ENCODE results near the gene SURF2. TPM values are rescaled to one million over a fixed set of nuclear protein-coding genes. Genes with fewer than 3 reads are reported as not detected.
"Not testable (repeated sequence)": the region's sequence is repeated elsewhere in the genome, so short reads cannot be mapped to it uniquely, and the experiment has no call there.

The SURF2 gene
- total RNA-seq, 1 donor from 2014 or later, result 11.2 TPM

GRCh38 chr9:133354766-133355165, 1.6 kb upstream of the SURF2 start:
- no peak for DNase-seq

DNA sequence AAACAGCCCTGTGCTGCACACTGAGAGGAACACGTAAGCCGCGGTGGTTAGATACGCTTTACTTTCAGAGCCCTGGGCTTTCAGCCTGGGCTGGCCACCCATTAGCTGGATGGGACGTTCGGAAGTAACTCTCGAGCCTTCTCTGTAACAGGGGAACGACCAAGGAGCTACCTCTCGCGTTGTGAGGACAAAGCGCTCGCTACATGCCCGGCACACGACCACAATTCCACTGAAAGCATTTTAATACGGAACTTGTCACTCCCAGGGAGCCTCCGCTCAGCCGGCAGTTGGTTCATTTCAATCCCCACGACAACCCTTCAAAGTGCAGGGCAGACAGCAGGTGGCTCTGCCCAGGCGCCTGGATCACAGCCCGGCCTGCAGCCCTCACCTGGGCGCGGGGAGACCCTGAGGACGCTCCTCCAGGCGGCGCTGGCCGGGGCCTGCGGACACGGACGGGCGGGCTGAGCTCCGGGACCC, 431 bp upstream of the SURF2 start:
- DNase-seq, result peak; percentile 51

DNA sequence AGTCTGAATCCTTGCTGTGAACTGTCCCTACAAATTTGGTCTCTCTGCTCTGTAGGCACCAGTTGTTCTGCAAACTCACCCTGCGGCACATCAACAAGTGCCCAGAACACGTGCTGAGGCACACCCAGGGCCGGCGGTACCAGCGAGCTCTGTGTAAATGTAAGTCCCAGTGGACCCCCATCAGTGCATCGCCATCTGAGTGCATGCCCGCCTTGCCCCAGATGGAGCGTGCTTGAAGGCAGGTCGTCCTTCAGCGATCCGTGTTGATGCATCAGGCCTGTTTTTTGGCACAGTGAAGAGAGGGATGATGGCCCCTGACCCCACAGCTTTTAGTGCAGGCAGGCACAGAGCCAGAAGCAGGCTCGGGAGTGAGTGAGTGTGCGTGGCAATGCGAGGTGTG, 1.3 kb downstream of the SURF2 start:
- no peak for DNase-seq

GRCh38 chr9:133359399-133360175, 3.2 kb downstream of the SURF2 start:
- DNase-seq, result peak; percentile 38

GRCh38 chr9:133360400-133361393, 4.3 kb downstream of the SURF2 start:
- DNase-seq, result no peak

DNA sequence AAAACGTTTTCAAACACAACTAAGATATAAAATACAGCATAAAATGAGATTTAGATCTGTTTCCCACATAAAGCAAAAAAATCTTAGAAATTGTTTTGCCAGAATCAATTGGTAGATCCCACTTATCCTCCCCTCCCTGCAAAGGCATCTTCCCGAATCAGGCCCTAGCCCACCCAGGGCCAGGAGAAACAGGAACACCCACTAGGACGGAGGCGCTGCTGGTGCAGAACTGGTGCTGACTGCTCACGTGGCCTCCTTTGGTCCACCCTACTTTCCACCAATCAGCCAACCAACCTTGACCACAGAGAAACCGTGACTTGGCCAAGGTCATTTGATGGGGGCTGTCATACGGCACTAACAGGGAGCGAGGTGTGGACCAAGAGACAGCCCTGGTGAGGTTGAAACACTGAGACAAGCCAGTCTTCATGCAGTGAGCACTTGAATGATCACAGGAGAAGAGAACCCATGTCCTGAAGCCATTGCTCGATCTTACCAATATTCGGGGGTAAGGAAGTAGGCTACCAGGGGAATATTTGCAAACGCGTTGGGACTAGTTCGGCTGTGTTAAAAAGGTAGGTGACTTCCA, 5.2 kb downstream of the SURF2 start:
- no peak for DNase-seq

DNA sequence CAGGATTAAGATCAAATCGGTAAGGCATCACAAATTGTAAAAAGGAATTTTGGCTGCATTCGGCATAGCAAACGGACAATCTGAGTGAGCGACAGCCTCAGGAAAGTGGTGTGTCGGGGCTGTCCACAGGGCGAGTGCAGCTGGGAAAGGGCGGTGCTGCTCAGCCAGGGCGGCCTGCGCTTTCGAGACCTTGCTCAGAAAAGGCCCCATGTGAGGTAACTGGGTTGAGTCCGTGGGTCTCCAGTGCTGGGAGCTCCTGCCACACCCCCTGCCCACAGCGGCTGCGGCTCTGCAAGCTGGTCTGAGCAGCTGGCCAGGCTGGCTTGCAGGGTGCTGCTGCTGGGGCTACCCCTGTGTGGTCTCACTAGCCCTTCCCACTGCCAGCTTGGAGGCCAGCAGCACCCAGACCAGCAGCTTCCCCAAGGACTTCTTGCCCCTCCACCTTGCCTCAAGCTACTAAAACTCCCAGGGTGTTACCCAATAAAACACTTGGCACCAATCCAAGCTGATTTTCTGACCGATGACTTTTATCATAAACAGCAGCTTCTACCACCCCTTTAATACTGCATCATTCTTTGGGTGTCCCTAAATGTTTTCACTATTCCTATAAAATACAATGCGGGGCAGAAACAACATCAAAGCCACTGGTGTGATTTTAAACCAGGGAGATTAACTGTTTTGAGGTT, 6.2 kb downstream of the SURF2 start:
- DNase-seq, result no peak

- DNase-seq, result no peak
Measured at GRCh38 chr9:133366435-133366834, 10.1 kb downstream of the SURF2 start.

- DNase-seq, result no peak
Measured at GRCh38 chr9:133367221-133367620, 10.9 kb downstream of the SURF2 start.

- DNase-seq, result no peak
Measured at GRCh38 chr9:133367778-133368177, 11.4 kb downstream of the SURF2 start.

GRCh38 chr9:133368249-133368881, 12.0 kb downstream of the SURF2 start:
- DNase-seq, result peak; percentile 52

DNA sequence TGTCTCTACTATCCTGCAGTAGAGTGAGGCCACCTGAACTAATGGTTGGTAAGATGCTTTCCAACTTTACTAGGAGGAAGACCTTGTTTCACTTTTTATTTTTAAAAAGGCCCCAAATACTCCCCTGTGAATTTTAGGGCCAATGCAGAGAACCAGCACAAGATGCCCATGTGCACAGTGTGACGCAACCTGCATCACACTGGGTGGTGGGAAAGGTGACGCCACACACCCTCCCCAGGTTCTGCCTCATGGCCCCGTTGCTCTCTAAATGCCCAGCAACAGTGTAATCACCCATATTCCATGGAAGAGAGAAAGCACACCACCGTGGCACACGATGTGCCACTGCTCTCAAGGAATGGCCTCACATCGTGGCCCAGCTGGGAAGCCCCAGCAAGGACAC, 13.1 kb downstream of the SURF2 start:
- no peak for DNase-seq

DNA sequence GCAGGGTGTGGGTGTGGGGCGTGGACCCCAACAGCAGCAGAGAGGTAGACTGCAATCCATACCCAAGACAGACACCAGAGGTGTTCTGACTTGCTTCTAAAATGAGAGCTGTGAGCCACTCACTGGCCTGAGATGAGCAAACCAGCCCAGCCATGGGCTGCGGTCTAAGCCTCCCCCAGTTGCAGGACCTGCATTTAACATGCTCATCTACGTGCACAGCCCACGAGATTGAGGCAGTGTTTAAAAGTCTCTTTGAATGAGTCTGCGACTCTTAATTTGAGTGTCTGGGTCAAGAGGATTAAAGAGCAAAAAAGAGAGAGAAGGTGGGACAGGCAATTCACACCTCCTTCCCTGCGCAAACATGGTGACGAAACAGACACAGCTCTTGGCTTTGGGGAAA, 13.6 kb downstream of the SURF2 start:
- no peak for DNase-seq

GRCh38 chr9:133370685-133371084, 14.3 kb downstream of the SURF2 start:
- no peak for DNase-seq

- DNase-seq, result no peak
Measured at GRCh38 chr9:133371261-133371711, 14.9 kb downstream of the SURF2 start.

DNA sequence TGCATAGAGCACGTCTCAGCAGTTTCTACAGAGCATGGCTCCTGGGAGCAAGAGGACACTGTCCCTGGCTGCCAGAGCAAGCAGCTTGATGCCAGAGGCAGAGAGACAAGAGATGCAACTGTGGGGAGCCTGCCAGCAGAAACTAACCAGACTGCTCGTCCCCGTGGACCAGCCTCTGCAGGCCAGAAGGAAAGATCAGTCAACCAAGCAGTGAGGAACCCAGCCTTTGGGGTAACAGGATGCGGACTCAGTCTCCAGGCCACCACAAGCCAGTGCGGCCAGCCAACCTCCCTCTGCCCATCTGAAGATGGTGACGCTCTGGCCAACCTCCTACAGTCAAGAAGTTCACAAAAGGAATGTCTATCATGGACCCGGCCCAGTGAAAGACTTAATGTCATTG, 15.8 kb downstream of the SURF2 start:
- no peak for DNase-seq

GRCh38 chr9:133374612-133375115, 18.3 kb downstream of the SURF2 start:
- DNase-seq, result peak; percentile 44

- peak; percentile 55 for DNase-seq
Measured at GRCh38 chr9:133375116-133375723, 18.9 kb downstream of the SURF2 start.

DNA sequence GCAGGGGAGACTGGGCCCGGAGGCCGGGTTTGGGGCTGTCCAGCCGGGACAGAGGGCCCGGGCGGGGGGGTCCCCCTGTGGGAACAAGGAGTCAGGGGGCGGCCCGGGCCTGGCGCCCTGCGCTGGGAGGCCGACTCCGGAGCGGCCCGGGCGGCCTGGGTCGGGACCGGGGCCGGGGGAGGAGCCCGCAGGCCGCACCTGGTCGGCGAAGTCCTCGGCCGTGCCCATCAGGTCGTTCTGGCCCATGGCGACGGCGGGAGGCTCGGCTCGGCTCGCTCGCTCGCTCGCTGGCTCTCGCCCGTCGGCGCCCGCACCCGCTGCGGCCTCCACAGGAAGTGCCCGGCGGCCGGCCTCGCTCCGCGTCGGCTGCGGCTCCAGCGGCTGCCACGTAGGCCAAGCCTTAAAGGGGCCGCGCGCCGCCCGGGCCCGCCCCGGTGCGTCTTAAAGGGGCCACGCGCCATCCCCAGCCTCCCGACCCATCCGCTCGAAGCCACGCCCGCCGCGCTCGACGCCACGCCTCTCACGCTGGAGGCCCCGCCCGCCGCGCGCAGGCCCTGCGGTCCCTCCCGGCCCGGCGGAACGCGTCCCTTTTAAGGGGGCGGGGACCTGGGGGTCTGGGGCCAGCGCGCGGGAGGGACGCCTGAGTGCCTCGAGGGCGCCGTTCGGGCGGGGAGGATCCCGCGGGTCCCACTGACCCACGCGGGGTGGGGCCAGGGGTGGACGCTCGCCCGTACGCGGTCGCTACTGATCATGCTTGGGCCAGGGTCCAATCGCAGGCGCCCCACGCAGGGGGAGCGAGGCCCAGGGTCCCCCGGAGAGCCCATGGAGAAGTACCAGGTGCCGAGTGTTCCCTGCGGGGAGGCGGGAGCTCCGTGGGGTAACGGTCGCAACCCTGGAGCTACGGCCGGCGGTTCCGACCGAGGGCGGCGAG, 19.6 kb downstream of the SURF2 start, which contains the start of the genes STKLD1 and SURF4:
TSS of gene STKLD1 (plus strand) at position 643 of the 931 bp plus-strand sequence. CDS start at position 751, 108 bp downstream.
TSS of gene SURF4 (minus strand) at position 337 of the 931 bp plus-strand sequence. CDS start at position 246, 91 bp downstream.
- DNase-seq, result peak; percentile 98

DNA sequence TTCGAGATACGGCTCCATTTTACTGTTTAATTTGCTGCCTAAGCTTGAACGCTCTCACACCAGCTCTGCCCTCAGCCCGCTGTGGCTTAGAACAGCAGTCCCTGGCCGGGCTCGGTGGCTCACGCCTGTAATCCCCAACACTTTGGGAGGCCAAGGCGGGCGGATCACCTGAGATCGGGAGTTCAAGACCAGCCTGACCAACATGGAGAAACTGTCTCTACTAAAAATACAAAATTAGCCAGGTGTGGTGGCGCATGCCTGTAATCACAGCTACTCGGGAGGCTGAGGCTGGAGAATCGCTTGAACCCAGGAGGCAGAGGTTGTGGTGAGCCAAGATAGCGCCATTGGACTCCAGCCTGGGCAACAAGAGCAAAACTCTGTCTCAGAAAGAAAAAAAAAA, 20.9 kb downstream of the SURF2 start:
- not testable (repeated sequence) for DNase-seq

Data from dermis blood vessel endothelial cell (primary cell).